ENCODE data around the gene TINAGL1.

Gene TINAGL1

DNA sequence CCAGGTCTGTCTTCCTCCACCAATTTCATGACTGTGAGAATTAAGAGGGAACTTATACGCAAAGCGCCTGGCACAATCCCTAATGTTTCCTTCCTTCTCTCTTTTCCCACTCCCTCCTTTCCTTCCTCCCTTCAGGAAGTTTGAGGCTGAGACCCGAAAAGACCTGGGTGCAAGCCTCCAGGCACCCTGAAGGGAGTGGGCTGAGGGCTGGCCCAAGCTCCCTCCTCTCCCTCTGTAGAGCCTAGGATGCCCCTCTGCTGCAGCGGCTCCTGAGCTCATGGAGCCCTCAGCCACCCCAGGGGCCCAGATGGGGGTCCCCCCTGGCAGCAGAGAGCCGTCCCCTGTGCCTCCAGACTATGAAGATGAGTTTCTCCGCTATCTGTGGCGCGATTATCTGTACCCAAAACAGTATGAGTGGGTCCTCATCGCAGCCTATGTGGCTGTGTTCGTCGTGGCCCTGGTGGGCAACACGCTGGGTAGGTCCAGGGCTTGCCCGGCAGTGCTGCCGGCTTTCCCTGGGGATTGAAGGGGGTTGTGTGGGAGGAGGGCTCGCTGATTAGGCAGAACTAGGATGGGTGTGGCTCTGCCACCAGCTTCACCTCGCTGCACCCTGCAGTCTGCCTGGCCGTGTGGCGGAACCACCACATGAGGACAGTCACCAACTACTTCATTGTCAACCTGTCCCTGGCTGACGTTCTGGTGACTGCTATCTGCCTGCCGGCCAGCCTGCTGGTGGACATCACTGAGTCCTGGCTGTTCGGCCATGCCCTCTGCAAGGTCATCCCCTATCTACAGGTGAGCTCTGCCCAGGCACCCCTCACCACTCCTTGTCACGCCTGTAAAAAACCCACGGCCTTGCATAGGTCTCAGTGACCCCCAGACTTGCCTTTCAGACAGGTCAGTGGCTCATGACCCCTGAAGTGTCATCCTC lies 42.9 kb downstream of the TINAGL1 start:
- no peak overlapping the region for H3K4me3 ChIP-seq (ENCODE audit: low read length)
- TF ChIP-seq ZNF274 (IDR thresholded peaks at IDR 0.05; ENCODE audit: low read depth, low read length), result no peak

DNA sequence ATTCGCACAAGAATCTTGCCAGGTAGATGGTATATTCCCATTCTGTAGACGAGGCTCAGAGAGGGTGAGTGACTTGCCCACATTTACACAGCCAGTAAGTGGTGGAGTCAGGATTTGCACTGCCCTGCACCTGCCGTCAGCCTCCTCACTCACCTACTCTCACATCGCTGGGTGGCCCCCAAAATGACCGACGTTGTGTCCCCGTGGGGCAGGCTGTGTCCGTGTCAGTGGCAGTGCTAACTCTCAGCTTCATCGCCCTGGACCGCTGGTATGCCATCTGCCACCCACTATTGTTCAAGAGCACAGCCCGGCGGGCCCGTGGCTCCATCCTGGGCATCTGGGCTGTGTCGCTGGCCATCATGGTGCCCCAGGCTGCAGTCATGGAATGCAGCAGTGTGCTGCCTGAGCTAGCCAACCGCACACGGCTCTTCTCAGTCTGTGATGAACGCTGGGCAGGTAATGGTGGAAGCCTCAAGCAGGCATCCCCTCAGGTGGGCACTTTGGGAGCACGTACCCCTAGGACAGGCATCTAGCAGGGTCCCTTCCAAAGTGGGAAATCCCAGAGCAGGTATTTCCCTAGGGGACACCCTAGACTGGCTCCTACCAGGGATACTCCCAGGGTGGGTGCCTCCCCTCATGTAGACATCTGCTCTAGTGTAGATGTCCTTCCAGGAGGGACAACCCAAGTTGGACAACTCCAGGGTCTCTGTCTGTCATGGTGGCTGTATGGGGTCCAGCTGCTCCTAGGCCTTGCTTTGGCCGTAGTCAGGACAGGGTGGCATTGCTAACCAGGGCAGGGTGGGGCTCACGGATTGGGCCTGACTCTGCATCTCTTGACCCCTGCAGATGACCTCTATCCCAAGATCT lies 44.5 kb downstream of the TINAGL1 start:
- no peak overlapping the region for H3K4me3 ChIP-seq (ENCODE audit: low read length)
- no peak for TF ChIP-seq ZNF274 (IDR thresholded peaks at IDR 0.05; ENCODE audit: low read depth, low read length)

DNA sequence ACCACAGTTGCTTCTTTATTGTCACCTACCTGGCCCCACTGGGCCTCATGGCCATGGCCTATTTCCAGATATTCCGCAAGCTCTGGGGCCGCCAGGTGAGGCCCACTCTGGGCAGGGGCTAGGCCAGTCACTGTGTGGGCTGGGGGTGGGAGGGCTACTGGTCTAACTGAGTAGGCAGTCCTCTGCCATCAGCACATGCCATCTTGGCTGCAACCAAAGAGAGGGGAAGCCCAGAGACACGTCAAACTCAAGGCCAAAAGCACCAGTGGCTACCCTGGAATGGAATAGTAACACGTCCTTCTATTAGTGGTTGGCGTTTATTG lies 45.1 kb downstream of the TINAGL1 start:
- no peak overlapping the region for H3K4me3 ChIP-seq (ENCODE audit: low read length)

DNA sequence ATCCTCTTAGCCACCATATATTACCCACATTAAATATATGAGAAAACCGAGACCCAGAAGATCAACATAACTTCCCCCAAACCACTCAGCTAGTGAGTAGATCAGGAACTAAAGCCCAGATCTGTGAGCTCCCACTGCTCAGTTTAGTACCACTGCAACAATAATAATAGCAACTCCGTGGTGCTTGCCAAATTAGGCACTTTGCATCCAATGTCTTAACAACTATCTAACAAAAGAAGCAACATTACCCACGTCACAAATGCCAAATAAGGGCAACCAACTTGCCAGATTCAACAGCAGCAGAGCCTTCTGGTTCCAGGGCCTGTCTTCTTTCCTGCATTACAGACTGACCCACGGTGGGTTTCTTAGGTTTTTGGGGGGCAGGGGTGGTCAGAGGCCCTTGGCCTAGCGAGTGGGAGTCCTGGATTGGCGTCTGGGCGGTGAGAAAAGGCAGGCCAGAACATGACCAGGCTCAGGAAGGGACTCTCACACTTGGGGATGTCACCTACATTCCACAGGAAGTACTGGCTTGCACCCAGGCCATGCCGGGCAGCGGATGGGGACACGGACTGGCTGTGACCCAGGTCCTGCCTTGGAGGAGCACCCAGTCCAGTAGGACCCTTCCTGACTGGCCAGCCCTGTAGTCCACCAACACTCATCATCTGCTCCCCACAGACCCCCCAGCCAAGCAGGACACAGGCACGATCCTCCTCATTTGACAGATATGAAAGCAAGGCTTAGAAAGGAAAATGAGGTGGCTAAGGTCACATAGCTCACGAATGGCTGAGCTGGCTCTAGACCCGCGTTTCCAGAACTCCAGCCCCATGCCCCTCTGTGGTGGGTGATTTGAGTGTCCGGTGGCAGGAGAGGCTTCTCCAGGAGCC lies 45.8 kb downstream of the TINAGL1 start:
- no peak overlapping the region for H3K4me3 ChIP-seq (ENCODE audit: low read length)
- TF ChIP-seq ZNF274 (IDR thresholded peaks at IDR 0.05; ENCODE audit: low read depth, low read length), result no peak

More for the DNA sequence above, 45.1 kb downstream of the TINAGL1 start:
- TF ChIP-seq ZNF274 (IDR thresholded peaks at IDR 0.05; ENCODE audit: low read depth, low read length), result no peak

DNA sequence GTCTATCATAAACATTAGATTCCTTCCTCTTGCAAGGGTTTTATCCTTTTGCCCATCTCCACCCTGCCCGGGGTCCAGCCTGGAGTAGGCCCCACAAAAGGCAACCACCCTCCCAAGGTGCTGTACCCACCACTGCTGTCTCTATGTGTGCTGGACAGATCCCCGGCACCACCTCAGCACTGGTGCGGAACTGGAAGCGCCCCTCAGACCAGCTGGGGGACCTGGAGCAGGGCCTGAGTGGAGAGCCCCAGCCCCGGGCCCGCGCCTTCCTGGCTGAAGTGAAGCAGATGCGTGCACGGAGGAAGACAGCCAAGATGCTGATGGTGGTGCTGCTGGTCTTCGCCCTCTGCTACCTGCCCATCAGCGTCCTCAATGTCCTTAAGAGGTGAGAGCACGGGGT lies 47.0 kb downstream of the TINAGL1 start:
- H3K4me3 ChIP-seq (ENCODE audit: low read length), result no peak overlapping the region
- TF ChIP-seq ZNF274 (IDR thresholded peaks at IDR 0.05; ENCODE audit: low read depth, low read length), result no peak

DNA sequence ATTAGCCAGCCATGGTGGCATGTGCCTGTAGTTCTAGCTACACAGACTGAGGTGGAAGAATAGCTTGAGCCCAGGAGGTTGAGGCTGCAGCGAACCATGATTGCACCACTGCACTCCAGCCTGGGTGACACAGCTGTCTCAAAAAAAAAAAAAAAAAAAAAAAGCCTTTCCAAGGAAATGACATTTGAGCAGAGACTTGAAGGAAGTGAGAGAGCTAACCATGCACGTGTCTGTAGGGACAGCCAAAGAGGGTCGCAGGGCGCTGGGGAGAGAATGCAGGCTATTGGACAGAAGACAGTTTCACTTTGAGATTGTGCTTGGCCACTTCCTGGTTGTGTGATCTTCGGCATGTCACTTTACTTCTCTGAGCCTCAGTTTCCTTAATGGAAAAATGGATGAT lies 48.0 kb downstream of the TINAGL1 start:
- H3K4me3 ChIP-seq (ENCODE audit: low read length), result no peak overlapping the region
- no peak for TF ChIP-seq ZNF274 (IDR thresholded peaks at IDR 0.05; ENCODE audit: low read depth, low read length)

DNA sequence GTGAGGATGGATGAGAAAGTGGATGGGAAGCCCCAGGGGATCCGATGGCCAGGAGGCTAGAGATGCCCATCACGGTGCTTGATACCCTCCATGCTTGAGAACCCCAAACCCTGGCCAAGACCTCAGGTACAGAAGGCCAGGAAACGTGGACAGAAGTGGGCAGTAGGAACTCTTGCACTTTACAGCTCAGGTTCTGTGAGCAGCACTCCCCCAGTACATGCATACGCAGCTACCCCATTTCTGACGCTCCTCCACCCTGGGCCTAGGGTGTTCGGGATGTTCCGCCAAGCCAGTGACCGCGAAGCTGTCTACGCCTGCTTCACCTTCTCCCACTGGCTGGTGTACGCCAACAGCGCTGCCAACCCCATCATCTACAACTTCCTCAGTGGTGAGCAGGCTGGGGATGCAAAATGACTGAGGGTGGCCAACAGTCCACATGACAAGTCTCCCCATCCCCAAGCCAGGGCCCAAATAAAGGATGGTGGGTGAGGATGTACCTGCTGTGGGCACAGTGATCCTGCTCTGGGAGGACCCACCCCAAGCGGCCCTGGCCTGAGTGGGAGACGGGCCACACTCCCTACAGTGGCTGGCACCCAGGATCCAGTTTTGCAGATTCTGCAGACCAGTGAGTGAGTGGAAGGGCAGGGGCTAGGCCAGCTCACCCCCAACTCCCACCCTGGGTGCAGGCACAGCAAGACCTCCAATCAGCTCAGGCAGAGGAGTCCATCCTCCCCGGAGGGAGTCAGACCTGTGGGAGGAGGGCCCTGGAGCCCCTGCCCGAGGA lies 48.6 kb downstream of the TINAGL1 start:
- no peak for TF ChIP-seq ZNF274 (IDR thresholded peaks at IDR 0.05; ENCODE audit: low read depth, low read length)
- H3K4me3 ChIP-seq (ENCODE audit: low read length), result no peak overlapping the region

DNA sequence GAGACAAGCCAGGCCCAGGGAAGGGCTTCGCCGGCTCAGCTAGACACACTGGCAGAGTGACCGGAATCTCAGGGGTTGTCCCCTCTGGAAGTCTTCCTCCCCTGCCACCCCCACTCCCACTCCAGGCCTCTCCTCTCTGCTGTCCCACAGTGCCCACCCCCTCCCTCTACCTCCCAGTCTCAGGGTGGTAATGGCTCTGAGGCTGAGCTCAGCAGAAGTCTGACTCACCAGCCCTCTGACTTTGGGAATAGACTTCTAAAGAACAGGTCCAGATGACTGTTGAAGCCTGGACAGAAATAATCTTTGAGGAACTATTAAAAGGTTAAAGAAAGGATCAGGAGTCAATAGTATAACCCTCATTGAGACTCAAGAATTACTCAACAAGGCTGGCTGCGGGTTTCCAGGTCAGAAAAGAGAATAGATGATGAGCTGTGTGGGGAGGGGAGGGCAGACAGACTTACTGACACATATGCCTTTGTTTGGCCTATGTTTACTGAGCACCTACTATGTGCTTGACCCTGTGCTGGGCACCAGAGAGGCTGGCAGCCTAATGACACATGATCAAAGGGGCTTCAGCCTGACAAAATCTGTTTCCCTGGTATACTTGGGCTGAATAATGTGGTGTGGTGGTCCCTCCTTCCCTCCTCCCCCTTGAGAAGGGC lies 49.4 kb downstream of the TINAGL1 start:
- H3K4me3 ChIP-seq (ENCODE audit: low read length), result no peak overlapping the region
- no peak for TF ChIP-seq ZNF274 (IDR thresholded peaks at IDR 0.05; ENCODE audit: low read depth, low read length)

DNA sequence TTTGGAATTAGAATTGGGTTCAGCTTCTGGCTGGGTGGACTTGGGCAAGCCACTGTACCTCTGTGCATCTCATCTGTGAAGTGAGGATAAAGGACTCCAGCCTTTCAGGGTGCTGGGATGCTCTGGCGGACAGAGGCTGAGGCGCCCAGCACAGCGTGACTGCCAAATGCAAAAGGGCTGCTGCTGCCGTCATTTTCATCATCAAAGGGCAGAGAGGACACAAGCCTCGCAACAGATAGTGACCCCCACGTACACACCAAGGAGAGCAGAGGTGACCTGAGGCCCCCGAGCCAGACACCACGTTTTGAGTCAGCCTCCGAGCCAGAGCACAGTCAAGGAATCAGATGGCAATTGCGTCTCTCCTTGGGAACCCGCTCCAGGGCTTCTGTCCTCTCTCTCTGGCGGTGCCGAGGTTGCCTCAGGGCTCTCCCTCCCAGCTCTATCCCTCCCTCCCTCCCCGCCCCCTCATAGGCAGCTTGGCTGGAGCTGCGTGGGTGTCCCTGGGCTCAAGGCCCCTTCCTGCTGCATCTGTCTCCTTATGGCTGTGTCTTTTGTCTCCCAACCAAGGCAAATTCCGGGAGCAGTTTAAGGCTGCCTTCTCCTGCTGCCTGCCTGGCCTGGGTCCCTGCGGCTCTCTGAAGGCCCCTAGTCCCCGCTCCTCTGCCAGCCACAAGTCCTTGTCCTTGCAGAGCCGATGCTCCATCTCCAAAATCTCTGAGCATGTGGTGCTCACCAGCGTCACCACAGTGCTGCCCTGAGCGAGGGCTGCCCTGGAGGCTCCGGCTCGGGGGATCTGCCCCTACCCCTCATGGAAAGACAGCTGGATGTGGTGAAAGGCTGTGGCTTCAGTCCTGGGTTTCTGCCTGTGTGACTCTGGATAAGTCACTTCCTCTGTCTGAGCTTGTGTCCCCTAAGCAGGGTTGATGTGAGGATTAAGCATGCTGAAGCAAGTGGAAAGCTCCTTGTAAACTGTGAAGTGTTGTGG lies 50.2 kb downstream of the TINAGL1 start:
- TF ChIP-seq ZNF274 (IDR thresholded peaks at IDR 0.05; ENCODE audit: low read depth, low read length), result no peak
- no peak overlapping the region for H3K4me3 ChIP-seq (ENCODE audit: low read length)

DNA sequence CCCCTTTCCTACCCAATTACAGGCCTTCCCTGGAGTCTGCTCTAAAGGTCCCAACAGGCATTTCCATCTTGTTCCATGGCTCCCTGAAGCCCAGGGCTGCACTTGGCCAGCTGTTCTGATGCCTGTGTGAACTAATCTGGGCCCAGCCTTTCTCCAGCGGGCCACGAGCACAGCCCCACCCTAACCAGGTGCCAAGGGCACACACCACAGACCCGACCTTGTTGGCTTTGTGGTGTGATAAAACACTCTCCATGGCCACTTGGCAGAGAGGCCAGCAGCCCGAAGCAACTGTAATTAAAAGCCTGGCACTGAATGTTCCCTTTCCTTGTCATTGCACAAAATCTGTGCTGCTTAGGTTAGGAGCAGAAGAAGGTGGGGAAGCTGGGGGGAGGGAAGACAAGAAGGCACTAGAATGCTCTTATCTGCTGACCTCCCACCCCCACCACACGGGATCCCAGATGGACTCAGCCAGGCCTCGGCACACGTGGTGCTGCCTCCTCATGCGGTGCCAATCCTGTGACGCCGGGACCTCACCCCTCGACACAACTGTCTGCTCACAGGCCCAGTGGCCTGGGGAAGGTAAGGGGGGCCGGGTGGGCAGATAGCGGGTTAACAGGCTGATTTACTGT lies 51.1 kb downstream of the TINAGL1 start:
- H3K4me3 ChIP-seq (ENCODE audit: low read length), result no peak overlapping the region
- TF ChIP-seq ZNF274 (IDR thresholded peaks at IDR 0.05; ENCODE audit: low read depth, low read length), result no peak

DNA sequence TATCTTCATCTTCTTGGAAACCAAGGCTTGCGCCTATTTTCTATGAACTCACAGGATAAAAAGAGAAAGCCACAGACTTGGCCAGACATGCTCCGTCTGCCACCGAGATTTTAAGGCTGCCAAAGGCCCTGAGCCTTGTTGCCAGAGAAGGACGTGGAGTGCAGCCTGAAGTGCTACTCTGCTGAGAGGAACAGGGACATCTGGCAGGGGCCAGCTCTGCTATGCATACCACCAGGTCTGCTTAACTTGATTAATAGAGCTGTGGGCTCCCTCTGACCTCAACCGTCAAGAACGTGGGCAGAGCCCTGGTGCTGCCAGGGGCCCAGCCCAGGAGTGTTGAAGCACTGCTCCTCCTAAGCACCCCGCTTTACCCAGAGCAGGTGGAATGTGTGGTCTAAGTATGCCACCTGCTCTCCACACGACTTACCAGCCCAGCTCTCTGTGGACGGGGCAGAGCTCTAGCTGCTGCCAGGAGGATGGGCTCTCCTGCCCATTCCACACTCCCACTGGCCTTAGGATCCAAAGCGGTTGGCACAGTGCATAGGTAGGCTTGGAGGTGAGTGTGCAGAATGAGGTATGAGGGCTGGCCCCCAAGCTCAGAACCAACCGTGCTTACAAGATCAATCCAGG lies 51.7 kb downstream of the TINAGL1 start:
- no peak for TF ChIP-seq ZNF274 (IDR thresholded peaks at IDR 0.05; ENCODE audit: low read depth, low read length)
- H3K4me3 ChIP-seq (ENCODE audit: low read length), result no peak overlapping the region

Data from GM08714 (cell line).